DMS 273 (cell line): Measurements from ENCODE around the gene SPATS2L.
A peak's percentile ranks its signal among the peaks of the same experiment; 100 is the strongest.

Experiments
- DNase-seq: peaks from one replicate; lab custom pipeline; 2025; ENCODE audit not compliant: unreplicated experiment; lab: John Stamatoyannopoulos, UW

The SPATS2L gene

GRCh38 chr2:200373973-200374416, 67.5 kb downstream of the SPATS2L start:
- no peak for DNase-seq

GRCh38 chr2:200376513-200377354, 70.2 kb downstream of the SPATS2L start:
- DNase-seq = no peak

- DNase-seq = no peak
Measured at GRCh38 chr2:200377355-200378336, 71.2 kb downstream of the SPATS2L start.

GRCh38 chr2:200378652-200379290, 72.3 kb downstream of the SPATS2L start:
- no peak for DNase-seq

- no peak for DNase-seq
Measured at GRCh38 chr2:200379481-200380090, 73.1 kb downstream of the SPATS2L start.

- no peak for DNase-seq
Measured at GRCh38 chr2:200380091-200380561, 73.6 kb downstream of the SPATS2L start.

- DNase-seq = no peak
Measured at GRCh38 chr2:200380833-200381542, 74.5 kb downstream of the SPATS2L start.

- no peak for DNase-seq
Measured at GRCh38 chr2:200382874-200383273, 76.4 kb downstream of the SPATS2L start.

GRCh38 chr2:200383380-200384110, 77.1 kb downstream of the SPATS2L start:
- DNase-seq = peak; percentile 24

- DNase-seq = no peak
Measured at GRCh38 chr2:200385063-200385635, 78.7 kb downstream of the SPATS2L start.

- DNase-seq = no peak
Measured at GRCh38 chr2:200393191-200393590, 86.7 kb downstream of the SPATS2L start.

GRCh38 chr2:200394045-200394444, 87.6 kb downstream of the SPATS2L start:
- DNase-seq = no peak

- DNase-seq = no peak
Measured at GRCh38 chr2:200396781-200397242, 90.3 kb downstream of the SPATS2L start.

GRCh38 chr2:200397785-200398184, 91.3 kb downstream of the SPATS2L start:
- DNase-seq = no peak

GRCh38 chr2:200399046-200399445, 92.6 kb downstream of the SPATS2L start:
- no peak for DNase-seq

- no peak for DNase-seq
Measured at GRCh38 chr2:200399636-200400035, 93.1 kb downstream of the SPATS2L start.

GRCh38 chr2:200403814-200404213, 97.3 kb downstream of the SPATS2L start:
- no peak for DNase-seq

GRCh38 chr2:200404615-200405014, 98.1 kb downstream of the SPATS2L start:
- no peak for DNase-seq
